ENCODE data around the gene ZNF41. TPM values are rescaled to one million over a fixed set of nuclear protein-coding genes. Genes with fewer than 3 reads are reported as not detected.
A peak's percentile ranks its signal among the peaks of the same experiment; 100 is the strongest.
"Not testable (repeated sequence)": the region's sequence is repeated elsewhere in the genome, so short reads cannot be mapped to it uniquely, and the experiment has no call there.

ZNF41 gene
- total RNA-seq, 2 donors from 2014 or later: 8.3 to 12.3 TPM

- intact Hi-C loops (cut with DNase I): no loop called here
- DNase-seq (ENCODE audit: low spot score): no peak
- TF ChIP-seq POLR2A (IDR thresholded peaks at IDR 0.05): no peak
- TF ChIP-seq, protein P1, sequence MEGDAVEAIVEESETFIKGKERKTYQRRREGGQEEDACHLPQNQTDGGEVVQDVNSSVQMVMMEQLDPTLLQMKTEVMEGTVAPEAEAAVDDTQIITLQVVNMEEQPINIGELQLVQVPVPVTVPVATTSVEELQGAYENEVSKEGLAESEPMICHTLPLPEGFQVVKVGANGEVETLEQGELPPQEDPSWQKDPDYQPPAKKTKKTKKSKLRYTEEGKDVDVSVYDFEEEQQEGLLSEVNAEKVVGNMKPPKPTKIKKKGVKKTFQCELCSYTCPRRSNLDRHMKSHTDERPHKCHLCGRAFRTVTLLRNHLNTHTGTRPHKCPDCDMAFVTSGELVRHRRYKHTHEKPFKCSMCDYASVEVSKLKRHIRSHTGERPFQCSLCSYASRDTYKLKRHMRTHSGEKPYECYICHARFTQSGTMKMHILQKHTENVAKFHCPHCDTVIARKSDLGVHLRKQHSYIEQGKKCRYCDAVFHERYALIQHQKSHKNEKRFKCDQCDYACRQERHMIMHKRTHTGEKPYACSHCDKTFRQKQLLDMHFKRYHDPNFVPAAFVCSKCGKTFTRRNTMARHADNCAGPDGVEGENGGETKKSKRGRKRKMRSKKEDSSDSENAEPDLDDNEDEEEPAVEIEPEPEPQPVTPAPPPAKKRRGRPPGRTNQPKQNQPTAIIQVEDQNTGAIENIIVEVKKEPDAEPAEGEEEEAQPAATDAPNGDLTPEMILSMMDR (IDR thresholded peaks at IDR 0.05): no peak
- TF ChIP-seq POLR2AphosphoS5 (IDR thresholded peaks at IDR 0.05): no peak
- WGBS: 87% methylated on average over 3 of the region's 3 CpGs
- Histone ChIP-seq H3K27ac (no peak overlapping the region), H3K4me1 (replicated peaks) (no peaks in the 10 kb centered on the region), H3K9me3 (no peaks in the 10 kb centered on the region), H3K27me3 (replicated peaks; ENCODE audit: insufficient read depth) (no peaks in the 10 kb centered on the region), H3K36me3 (no peaks in the 10 kb centered on the region), H3K4me3 (no peak overlapping the region)
These were observed 16.3 kb upstream of the ZNF41 start for GRCh38 chrX:47499293-47499692.

DNA sequence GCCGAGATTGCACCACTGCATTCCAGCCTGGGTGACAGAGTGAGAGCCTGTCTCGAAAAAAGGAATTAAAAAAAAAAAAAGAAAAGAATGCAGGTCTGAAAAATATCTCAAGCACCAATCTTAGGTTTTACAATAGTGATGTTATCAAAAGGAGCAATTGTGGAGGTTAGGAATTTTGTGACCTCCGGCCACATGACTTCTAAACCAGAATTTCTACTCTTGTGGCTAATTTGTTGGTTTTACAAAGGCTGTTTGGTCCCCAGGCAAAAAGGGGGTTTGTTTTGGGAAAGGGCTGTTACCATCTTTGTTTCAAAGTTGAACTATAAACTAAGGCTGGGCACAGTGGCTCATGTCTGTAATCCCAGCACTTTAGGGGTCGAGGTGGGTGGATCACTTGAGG is 15.4 kb upstream of the ZNF41 start:
- no peak for DNase-seq (ENCODE audit: low spot score)
- Histone ChIP-seq H3K4me3 (no peak overlapping the region), H3K27me3 (replicated peaks; ENCODE audit: insufficient read depth) (no peaks in the 10 kb centered on the region), H3K9me3 (no peaks in the 10 kb centered on the region), H3K4me1 (replicated peaks) (no peaks in the 10 kb centered on the region), H3K27ac (no peak overlapping the region), H3K36me3 (no peaks in the 10 kb centered on the region)
- TF ChIP-seq, protein P1 (IDR thresholded peaks at IDR 0.05): no peak
- TF ChIP-seq POLR2AphosphoS5 (IDR thresholded peaks at IDR 0.05) (no peak), POLR2A (IDR thresholded peaks at IDR 0.05) (no peak)
- WGBS: 66% methylated on average over 4 of the region's 4 CpGs
- intact Hi-C loops (cut with DNase I): no loop called here

DNA sequence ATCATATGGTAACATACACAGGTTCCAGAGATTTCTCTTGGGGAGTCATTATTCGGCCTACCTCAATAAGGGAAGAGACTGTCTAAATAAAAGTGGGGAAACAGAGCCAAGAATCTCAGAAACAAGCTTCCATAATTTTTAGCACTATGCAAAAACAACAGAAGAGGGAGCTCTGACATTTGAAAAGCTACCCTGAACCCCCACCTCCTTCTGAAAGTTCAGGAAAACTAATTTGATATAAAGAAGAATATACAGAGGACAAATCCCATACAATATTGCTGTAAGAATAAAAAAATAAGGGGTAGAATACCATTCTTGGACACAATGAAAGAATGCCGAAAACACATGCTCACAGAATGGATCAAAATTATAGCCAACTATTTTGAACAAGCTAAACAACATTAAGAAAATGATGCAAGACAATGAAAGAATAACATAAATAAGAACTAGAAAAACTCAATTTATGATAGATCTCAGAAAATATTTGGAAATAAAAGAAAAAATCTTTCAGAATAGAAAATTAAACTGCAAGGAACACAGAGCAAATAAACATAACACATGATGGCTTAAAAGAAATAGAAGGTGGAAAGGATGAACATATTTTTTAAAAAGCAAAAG is 14.4 kb upstream of the ZNF41 start:
- DNase-seq (ENCODE audit: low spot score): no peak

GRCh38 chrX:47492133-47492532 is 9.1 kb upstream of the ZNF41 start:
- WGBS: 82% methylated on average over 4 of the region's 4 CpGs

More for the DNA sequence above, 14.4 kb upstream of the ZNF41 start:
- Histone ChIP-seq H3K9me3 (no peaks in the 10 kb centered on the region), H3K36me3 (no peaks in the 10 kb centered on the region), H3K4me3 (no peak overlapping the region), H3K27me3 (replicated peaks; ENCODE audit: insufficient read depth) (no peaks in the 10 kb centered on the region), H3K27ac (no peak overlapping the region), H3K4me1 (replicated peaks) (no peaks in the 10 kb centered on the region)
- intact Hi-C loops (cut with DNase I): no loop called here
- 50% methylated on average over 2 of the region's 2 CpGs for WGBS
- TF ChIP-seq POLR2AphosphoS5 (IDR thresholded peaks at IDR 0.05): no peak
- TF ChIP-seq, protein P1 (IDR thresholded peaks at IDR 0.05): peak in 1 of 4 experiments; percentile 21

DNA sequence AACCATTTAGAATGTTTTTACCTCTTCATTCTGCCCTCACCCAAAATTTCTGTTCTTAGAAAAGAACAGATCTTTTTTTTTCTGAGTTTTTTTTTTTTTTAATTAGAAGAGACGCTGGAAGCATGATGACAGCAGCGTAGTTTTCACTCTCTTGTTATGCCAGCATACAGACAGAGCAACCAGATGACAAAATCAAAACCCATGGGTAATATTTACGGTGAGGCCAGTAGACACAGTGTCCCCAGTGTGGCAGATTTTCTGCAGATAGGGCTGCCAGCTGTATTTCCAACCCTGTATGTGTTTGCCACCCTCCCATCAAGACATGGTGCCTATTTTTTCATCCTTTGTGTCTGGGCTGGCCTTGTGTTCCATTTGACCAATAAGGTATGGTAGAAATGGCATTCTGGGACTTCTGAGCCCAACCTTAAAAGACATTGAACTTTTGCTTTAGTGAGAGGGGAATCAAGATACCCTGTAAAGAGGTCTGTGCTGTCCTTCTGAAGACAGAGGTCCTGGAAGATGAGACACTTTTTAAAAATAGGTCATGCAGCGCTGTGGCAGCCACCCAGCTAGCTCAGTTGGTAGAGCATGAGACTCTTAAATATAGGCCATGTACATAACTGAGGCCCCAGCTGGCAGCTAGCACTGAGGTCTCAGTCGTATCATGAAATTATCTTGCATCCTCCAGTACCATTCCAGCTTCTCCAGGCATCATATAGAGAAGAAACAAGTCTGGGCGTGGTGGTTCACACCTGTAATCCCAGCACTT is 6.7 kb upstream of the ZNF41 start:
- 90% methylated on average over 6 of the region's 6 CpGs for WGBS
- intact Hi-C loops (cut with DNase I): no loop called here
- TF ChIP-seq POLR2A (IDR thresholded peaks at IDR 0.05) (no peak), POLR2AphosphoS5 (IDR thresholded peaks at IDR 0.05) (no peak)
- TF ChIP-seq, protein P1 (IDR thresholded peaks at IDR 0.05): no peak
- H3K27me3 ChIP-seq (replicated peaks; ENCODE audit: insufficient read depth): no peaks in the 10 kb centered on the region
- no peaks in the 10 kb centered on the region for H3K9me3 ChIP-seq
- H3K4me1 ChIP-seq (replicated peaks): no peaks in the 10 kb centered on the region
- no peak overlapping the region for H3K27ac ChIP-seq
- H3K4me3 ChIP-seq: no peak overlapping the region
- H3K36me3 ChIP-seq: no peaks in the 10 kb centered on the region
- DNase-seq (ENCODE audit: low spot score): no peak

More at GRCh38 chrX:47492133-47492532, 9.1 kb upstream of the ZNF41 start:
- H3K9me3 ChIP-seq; H3K4me3 ChIP-seq; intact Hi-C loops (cut with DNase I); H3K4me1 ChIP-seq (replicated peaks); DNase-seq (ENCODE audit: low spot score); H3K27ac ChIP-seq; H3K36me3 ChIP-seq; H3K27me3 ChIP-seq (replicated peaks; ENCODE audit: insufficient read depth): not testable (repeated sequence)

All from prostate gland (tissue), 2 donors.